Measurements from ENCODE around the gene EXPH5.

GRCh38 chr11:108500721-108501120 lies 92.8 kb downstream of the EXPH5 start:
- TF ChIP-seq EZH2phosphoT487 (IDR thresholded peaks at IDR 0.05; ENCODE audit: insufficient read depth, low read depth): no peak
- TF ChIP-seq EZH2 (IDR thresholded peaks at IDR 0.05; ENCODE audit: insufficient read depth, poor library complexity, severe bottlenecking): no peak
